ENCODE results near the gene C15orf62.

Gene C15orf62

DNA sequence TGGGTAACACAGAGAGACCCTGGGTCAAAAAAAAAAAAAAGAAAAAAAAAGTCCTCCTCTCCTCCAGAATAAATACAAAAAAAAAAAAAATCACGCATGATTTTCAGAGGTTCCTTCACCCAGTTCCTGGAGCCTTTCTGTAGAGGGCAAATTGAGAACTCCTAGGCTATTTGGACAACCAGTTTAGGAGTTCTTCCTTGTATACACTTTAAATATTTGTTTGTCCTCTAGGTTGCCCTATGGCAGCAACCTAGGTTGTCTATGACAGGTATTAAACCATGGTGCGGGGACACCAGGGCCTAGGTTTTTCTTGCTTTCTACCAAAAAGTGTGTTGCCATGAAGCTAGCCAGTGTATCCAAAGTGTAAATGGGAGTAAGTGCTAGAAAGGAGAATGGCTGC is 33.3 kb downstream of the C15orf62 start:
- Mint-ChIP-seq H3K4me3 (no peak overlapping the region), H3K27me3 (no peaks in the 10 kb centered on the region), H3K27ac (no peak overlapping the region), H3K9me3 (no peaks in the 10 kb centered on the region), H3K36me3 (peaks cover 29% of the 10 kb centered on the region), H3K4me1 (peaks cover 31% of the 10 kb centered on the region)
- CTCF ChIA-PET, result interaction anchor here (1.6 kb wide), 1 partner anchor 21 kb away, joined by 6 read pairs; no protein-coding TSS in a partner anchor
- DNase-seq, result no peak

DNA sequence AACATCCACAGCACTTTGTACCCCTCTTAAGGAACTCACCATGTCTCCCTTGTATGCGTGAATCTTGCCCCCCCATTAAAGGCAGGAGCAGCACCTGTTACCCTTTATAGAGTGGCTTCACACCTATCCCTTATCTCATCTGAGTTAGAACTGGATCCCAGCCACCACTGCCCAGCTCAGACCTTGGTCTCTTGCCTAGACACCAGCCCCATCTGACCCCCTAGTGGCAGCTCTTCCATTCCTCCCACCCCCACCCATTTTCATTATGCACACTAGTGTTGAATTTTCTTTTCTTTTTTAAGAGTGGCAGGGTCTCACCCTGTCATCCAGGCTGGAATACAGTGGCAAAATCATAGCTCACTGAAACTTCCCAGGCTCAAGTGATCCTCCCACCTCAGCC is 33.9 kb downstream of the C15orf62 start:
- Mint-ChIP-seq H3K9me3 (no peaks in the 10 kb centered on the region), H3K27me3 (no peaks in the 10 kb centered on the region), H3K4me3 (no peak overlapping the region), H3K27ac (no peak overlapping the region), H3K36me3 (peaks cover 24% of the 10 kb centered on the region), H3K4me1 (peaks cover 35% of the 10 kb centered on the region)
- CTCF ChIA-PET, result interaction anchor here (1.6 kb wide), 1 partner anchor 21 kb away, joined by 6 read pairs; no protein-coding TSS in a partner anchor
- no peak for DNase-seq

DNA sequence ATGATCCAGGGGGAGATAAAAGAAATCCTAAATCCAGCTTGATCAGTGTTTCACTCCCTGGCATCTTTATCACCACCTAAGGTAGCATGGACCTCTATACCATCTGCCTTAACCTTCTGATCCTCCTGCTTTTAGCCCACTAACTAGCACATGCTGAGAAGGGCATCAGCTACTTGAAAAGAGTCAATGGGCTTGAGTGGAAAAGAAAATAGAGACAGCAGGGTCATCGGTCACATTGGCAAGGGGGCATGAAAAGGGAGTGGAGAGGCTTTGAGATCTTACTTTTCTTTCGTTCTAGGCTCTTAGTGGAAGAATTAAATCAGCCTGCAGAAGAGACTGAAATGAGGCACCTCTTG is 36.9 kb downstream of the C15orf62 start:
- Mint-ChIP-seq H3K9me3 (no peaks in the 10 kb centered on the region), H3K36me3 (peaks cover 16% of the 10 kb centered on the region), H3K27me3 (no peaks in the 10 kb centered on the region), H3K27ac (peak overlapping the region; percentile 99), H3K4me3 (peak overlapping the region; percentile 97), H3K4me1 (peaks cover 35% of the 10 kb centered on the region)
- CTCF ChIA-PET, result interaction anchor here (0.7 kb wide), 2 partner anchors 22 to 87 kb away, joined by 3 read pairs; partner anchors contain the start of gene VPS18
- DNase-seq, result no peak

DNA sequence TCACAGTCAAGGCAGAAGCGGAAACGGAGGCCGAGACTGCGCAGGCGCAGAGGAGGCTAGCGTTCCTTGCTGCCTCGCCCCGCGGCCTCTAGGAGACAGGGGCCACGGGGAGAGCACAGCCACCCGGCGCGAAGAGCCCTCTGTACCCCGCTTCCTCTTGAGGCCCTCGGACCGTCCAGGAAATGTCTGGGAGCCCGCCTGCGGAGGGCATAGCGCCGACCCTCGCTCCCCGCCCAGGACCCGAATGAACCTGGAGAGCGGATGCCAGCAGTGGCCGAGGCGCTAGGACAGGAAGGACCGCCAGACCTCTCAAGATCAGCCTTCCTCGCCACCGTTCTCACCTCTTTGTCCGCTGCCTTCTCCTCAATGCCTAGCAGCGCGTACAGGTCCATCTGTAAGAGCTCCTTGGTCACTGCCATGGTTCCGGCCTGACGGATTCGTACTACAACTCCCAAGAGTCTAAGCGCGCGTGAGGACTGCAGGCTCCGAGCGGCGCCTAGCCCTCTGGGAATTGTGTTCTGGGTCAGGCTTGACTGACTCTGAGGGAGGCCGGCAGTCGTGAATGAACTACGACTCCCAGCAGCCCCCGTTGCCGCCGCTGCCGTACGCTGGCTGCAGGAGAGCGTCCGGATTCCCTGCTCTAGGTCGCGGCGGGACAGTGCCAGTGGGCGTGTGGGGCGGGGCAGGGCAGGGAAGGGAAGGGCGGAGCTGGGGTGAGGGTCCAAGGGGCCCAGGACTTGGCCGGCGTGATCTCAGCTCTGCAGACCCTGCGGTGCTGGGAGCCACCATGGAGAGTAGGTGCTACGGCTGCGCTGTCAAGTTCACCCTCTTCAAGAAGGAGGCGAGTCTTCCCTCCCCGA is 37.5 kb downstream of the C15orf62 start, which contains the start of the genes DNAJC17 and ZFYVE19:
TSS of gene DNAJC17 (minus strand) at position 446 of the 860 bp plus-strand sequence. CDS start at position 419, 27 bp downstream.
TSS of gene ZFYVE19 (plus strand) at position 62 of the 860 bp plus-strand sequence. CDS start at position 563, 501 bp downstream.
- H3K4me1 Mint-ChIP-seq, result peaks cover 32% of the 10 kb centered on the region
- H3K27ac Mint-ChIP-seq, result peak within 1 kb of the TSS; percentile 99
- peaks cover 13% of the 10 kb centered on the region for H3K36me3 Mint-ChIP-seq
- no peaks in the 10 kb centered on the region for H3K9me3 Mint-ChIP-seq
- no peaks in the 10 kb centered on the region for H3K27me3 Mint-ChIP-seq
- CTCF ChIA-PET, result interaction anchor here (0.7 kb wide), 1 partner anchor 87 kb away, joined by 3 read pairs; the partner anchor contains the start of gene VPS18
- H3K4me3 Mint-ChIP-seq, result peak within 1 kb of the TSS; percentile 97
- DNase-seq, result peak; percentile 97

- peak overlapping the region; percentile 97 for H3K4me3 Mint-ChIP-seq
- no peak for DNase-seq
- no peaks in the 10 kb centered on the region for H3K27me3 Mint-ChIP-seq
- H3K27ac Mint-ChIP-seq, result no peak overlapping the region
- CTCF ChIA-PET, result no interaction called here
- peaks cover 13% of the 10 kb centered on the region for H3K36me3 Mint-ChIP-seq
- H3K9me3 Mint-ChIP-seq, result no peaks in the 10 kb centered on the region
- peaks cover 32% of the 10 kb centered on the region for H3K4me1 Mint-ChIP-seq
Observed at GRCh38 chr15:40807888-40808461, 38.2 kb downstream of the C15orf62 start.

DNA sequence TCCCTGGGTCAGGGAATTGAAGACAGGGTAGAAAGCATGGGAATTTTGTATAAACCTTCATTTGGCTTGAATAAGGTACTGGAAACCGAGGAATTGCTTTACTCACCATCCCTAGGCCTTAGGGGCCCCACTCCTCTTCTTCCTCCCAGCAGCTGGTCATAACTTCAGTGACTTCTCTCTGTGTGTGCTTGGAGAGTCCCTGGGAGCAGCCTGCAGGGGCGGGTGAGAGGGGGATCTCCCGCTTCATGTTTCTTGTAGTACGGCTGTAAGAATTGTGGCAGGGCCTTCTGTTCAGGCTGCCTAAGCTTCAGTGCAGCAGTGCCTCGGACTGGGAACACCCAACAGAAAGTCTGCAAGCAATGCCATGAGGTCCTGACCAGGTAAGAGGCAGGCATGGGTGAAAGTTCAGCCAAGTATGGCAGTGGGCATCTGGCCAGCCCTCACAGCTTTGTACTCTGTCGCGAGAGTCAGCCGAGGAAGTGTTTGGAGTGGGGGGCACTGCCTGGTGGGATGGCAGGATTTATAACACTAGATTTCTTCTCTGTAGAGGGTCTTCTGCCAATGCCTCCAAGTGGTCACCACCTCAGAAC is 39.2 kb downstream of the C15orf62 start:
- H3K4me3 Mint-ChIP-seq, result peak overlapping the region; percentile 97
- peaks cover 13% of the 10 kb centered on the region for H3K36me3 Mint-ChIP-seq
- H3K4me1 Mint-ChIP-seq, result peaks cover 27% of the 10 kb centered on the region
- H3K9me3 Mint-ChIP-seq, result no peaks in the 10 kb centered on the region
- H3K27ac Mint-ChIP-seq, result no peak overlapping the region
- no peak for DNase-seq
- CTCF ChIA-PET, result interaction anchor here (1.1 to 1.2 kb wide), 2 partner anchors 83 to 85 kb away, joined by 3 read pairs; no protein-coding TSS in a partner anchor
- H3K27me3 Mint-ChIP-seq, result no peaks in the 10 kb centered on the region

GRCh38 chr15:40812721-40813425 is 43.1 kb downstream of the C15orf62 start:
- no peak for DNase-seq
- Mint-ChIP-seq H3K4me1 (peaks cover 12% of the 10 kb centered on the region), H3K27ac (no peak overlapping the region), H3K4me3 (no peak overlapping the region), H3K36me3 (peaks cover 14% of the 10 kb centered on the region), H3K27me3 (no peaks in the 10 kb centered on the region), H3K9me3 (no peaks in the 10 kb centered on the region)
- CTCF ChIA-PET, result interaction anchor here (1.2 to 1.4 kb wide), 2 partner anchors 45 to 82 kb away, joined by 3 to 4 read pairs; partner anchors contain the start of gene VPS18

DNA sequence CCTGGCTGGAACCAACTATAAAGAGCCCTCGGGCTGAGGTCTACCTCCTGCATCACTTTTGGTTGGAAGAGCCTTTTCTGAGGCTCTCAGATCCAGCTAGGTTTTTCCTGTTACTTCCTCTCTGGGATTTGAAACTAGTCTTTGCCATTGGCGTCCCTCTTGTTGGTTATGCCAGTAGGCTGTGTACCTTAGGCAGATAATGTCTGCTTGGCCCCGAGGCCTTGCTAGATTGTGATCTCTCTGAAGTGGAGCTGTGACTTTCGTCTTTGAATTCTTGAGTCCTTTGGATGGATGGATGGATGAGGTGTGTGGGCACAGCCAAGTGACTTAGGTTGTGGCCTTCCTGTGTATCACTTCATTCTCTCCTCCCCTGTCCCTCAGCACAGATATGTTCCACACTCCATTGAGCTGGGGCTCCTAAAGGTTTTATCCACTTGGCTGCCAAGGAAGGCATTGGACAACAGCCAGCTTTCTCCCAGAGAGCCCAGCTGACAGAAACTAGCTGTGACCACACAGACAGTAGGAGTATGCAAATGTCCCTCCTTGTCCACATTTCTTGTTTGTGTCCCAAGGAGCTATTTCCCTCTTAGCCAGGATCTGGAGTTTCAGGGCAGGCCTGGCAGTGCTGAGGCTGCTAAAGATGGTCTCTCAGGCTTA is 45.4 kb downstream of the C15orf62 start:
- no peak for DNase-seq
- no peak overlapping the region for H3K4me3 Mint-ChIP-seq
- no peaks in the 10 kb centered on the region for H3K9me3 Mint-ChIP-seq
- H3K27ac Mint-ChIP-seq, result no peak overlapping the region
- H3K36me3 Mint-ChIP-seq, result peaks cover 13% of the 10 kb centered on the region
- no peaks in the 10 kb centered on the region for H3K4me1 Mint-ChIP-seq
- CTCF ChIA-PET, result interaction anchor here (1.4 kb wide), 1 partner anchor 207 kb away, joined by 3 read pairs; no protein-coding TSS in a partner anchor
- H3K27me3 Mint-ChIP-seq, result no peaks in the 10 kb centered on the region

GRCh38 chr15:40819048-40819447 is 49.3 kb downstream of the C15orf62 start:
- Mint-ChIP-seq H3K36me3 (peaks cover 6% of the 10 kb centered on the region), H3K4me3 (no peak overlapping the region), H3K27me3 (no peaks in the 10 kb centered on the region), H3K9me3 (no peaks in the 10 kb centered on the region), H3K27ac (no peak overlapping the region), H3K4me1 (no peaks in the 10 kb centered on the region)
- no peak for DNase-seq
- CTCF ChIA-PET, result no interaction called here

GRCh38 chr15:40821195-40821594 is 51.4 kb downstream of the C15orf62 start:
- no peaks in the 10 kb centered on the region for H3K4me1 Mint-ChIP-seq
- H3K27me3 Mint-ChIP-seq, result peaks cover 16% of the 10 kb centered on the region
- no peak overlapping the region for H3K27ac Mint-ChIP-seq
- H3K4me3 Mint-ChIP-seq, result no peak overlapping the region
- CTCF ChIA-PET, result no interaction called here
- no peaks in the 10 kb centered on the region for H3K9me3 Mint-ChIP-seq
- no peaks in the 10 kb centered on the region for H3K36me3 Mint-ChIP-seq
- no peak for DNase-seq
